ENCODE data around the gene MBNL1. TPM values are rescaled to one million over a fixed set of nuclear protein-coding genes. Genes with fewer than 3 reads are reported as not detected.

MBNL1 gene
- polyA plus RNA-seq, 1 donor (not counting 4 experiments of a cell fraction or from before 2014, with no cell fraction given), result 58.3 TPM

DNA sequence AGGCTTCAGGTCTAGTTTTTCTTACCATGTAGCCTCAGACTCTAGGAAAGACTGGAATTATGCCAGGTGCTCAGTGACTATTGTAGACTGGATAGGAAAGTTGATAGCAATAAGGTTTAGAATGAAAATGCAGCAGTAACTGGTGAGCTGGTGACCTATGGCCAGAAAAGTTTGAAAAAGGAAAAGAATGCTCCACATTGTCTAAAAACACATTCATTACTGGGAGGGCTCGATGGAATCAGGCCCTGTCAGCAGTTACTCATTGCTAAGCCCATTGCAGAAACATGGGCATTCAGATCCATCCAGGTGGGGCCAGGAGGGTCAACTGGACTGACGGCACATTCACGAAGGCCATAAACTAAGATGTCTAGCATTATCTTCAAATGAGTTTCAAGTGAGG is 8.7 kb upstream of the MBNL1 start:
- Histone ChIP-seq H3K4me2 (ENCODE audit: control insufficient read depth, extremely low read depth, insufficient read depth, low read depth, low read length) (no peak overlapping the region), H3K4me3 (ENCODE audit: control insufficient read depth in 2 of 3, extremely low read depth in 1 of 3, insufficient read depth in 2 of 3, low read depth in 1 of 3, low read length in 3 of 3) (no peak overlapping the region), H3K9me3 (ENCODE audit: control insufficient read depth, low read depth, low read length) (no peaks in the 10 kb centered on the region), H4K20me1 (ENCODE audit: control insufficient read depth, extremely low read depth, insufficient read depth, low read length) (no peaks in the 10 kb centered on the region), H3K36me3 (ENCODE audit: control insufficient read depth in 2 of 2, extremely low read depth in 1 of 2, insufficient read depth in 2 of 2, low read length in 2 of 2) (no peaks in the 10 kb centered on the region), H3K27me3 (ENCODE audit: control insufficient read depth, extremely low read depth, insufficient read depth, low read length) (no peaks in the 10 kb centered on the region), H3K27ac (ENCODE audit: control insufficient read depth, insufficient read depth, low read length) (no peak overlapping the region), H3K79me2 (ENCODE audit: control insufficient read depth, insufficient read depth, low read length) (no peaks in the 10 kb centered on the region), H3K9me1 (ENCODE audit: control insufficient read depth, extremely low read depth, insufficient read depth, low read length) (no peaks in the 10 kb centered on the region), H3K9ac (ENCODE audit: control insufficient read depth, extremely low read depth, insufficient read depth, low read length) (no peak overlapping the region), H2AFZ (ENCODE audit: control insufficient read depth, low read length) (no peak overlapping the region), H3K4me1 (ENCODE audit: control insufficient read depth, extremely low read depth, insufficient read depth, low read length) (peaks cover 14% of the 10 kb centered on the region)
- DNase-seq (ENCODE audit: low read depth, low spot score) (no peak), FAIRE-seq (no peak)
- dilution Hi-C loops (cut with MboI; ENCODE audit: extremely low pct_ligation_motif_present, low sequenced_read_pairs), result no loop called here
- no peak for TF ChIP-seq EZH2 (IDR thresholded peaks at IDR 0.05; ENCODE audit: low read length)
- TF ChIP-seq, protein P1, sequence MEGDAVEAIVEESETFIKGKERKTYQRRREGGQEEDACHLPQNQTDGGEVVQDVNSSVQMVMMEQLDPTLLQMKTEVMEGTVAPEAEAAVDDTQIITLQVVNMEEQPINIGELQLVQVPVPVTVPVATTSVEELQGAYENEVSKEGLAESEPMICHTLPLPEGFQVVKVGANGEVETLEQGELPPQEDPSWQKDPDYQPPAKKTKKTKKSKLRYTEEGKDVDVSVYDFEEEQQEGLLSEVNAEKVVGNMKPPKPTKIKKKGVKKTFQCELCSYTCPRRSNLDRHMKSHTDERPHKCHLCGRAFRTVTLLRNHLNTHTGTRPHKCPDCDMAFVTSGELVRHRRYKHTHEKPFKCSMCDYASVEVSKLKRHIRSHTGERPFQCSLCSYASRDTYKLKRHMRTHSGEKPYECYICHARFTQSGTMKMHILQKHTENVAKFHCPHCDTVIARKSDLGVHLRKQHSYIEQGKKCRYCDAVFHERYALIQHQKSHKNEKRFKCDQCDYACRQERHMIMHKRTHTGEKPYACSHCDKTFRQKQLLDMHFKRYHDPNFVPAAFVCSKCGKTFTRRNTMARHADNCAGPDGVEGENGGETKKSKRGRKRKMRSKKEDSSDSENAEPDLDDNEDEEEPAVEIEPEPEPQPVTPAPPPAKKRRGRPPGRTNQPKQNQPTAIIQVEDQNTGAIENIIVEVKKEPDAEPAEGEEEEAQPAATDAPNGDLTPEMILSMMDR (optimal IDR thresholded peaks at IDR 0.05 in 1 of 3, IDR thresholded peaks at IDR 0.05 in 1 of 3, conservative IDR thresholded peaks at IDR 0.05 in 1 of 3; ENCODE audit: extremely low read depth in 1 of 3, insufficient read depth in 2 of 3, low read length in 3 of 3), result no peak

DNA sequence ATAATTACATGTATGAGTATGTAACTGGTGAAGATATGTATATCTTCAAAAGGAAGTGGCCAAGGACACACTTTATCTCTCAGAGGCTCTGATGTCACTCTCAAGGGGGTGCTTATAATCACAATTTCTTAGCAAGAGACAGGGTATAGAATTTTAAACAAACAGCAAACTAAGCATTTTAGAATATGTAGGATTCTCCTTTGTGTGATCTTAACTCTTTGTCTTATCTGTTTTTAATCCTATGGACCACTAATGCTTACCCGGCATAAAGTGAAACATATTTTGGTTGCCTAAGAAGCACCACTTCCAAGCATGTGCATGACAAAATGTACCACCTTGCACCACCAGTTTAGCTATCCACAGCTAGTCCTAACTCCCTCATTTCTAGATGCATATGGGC is 8.2 kb upstream of the MBNL1 start:
- no peak for TF ChIP-seq EZH2 (IDR thresholded peaks at IDR 0.05; ENCODE audit: low read length)
- TF ChIP-seq, protein P1 (optimal IDR thresholded peaks at IDR 0.05 in 1 of 3, IDR thresholded peaks at IDR 0.05 in 1 of 3, conservative IDR thresholded peaks at IDR 0.05 in 1 of 3; ENCODE audit: extremely low read depth in 1 of 3, insufficient read depth in 2 of 3, low read length in 3 of 3), result no peak
- dilution Hi-C loops (cut with MboI; ENCODE audit: extremely low pct_ligation_motif_present, low sequenced_read_pairs), result no loop called here
- DNase-seq (ENCODE audit: low read depth, low spot score) (no peak), FAIRE-seq (no peak)
- H3K79me2 ChIP-seq (ENCODE audit: control insufficient read depth, insufficient read depth, low read length), result no peaks in the 10 kb centered on the region
- no peak overlapping the region for H3K27ac ChIP-seq (ENCODE audit: control insufficient read depth, insufficient read depth, low read length)
- no peaks in the 10 kb centered on the region for H3K27me3 ChIP-seq (ENCODE audit: control insufficient read depth, extremely low read depth, insufficient read depth, low read length)
- H3K4me3 ChIP-seq (ENCODE audit: control insufficient read depth in 2 of 3, extremely low read depth in 1 of 3, insufficient read depth in 2 of 3, low read depth in 1 of 3, low read length in 3 of 3), result no peak overlapping the region
- no peaks in the 10 kb centered on the region for H3K9me1 ChIP-seq (ENCODE audit: control insufficient read depth, extremely low read depth, insufficient read depth, low read length)
- no peaks in the 10 kb centered on the region for H4K20me1 ChIP-seq (ENCODE audit: control insufficient read depth, extremely low read depth, insufficient read depth, low read length)
- no peak overlapping the region for H3K9ac ChIP-seq (ENCODE audit: control insufficient read depth, extremely low read depth, insufficient read depth, low read length)
- no peak overlapping the region for H2AFZ ChIP-seq (ENCODE audit: control insufficient read depth, low read length)
- H3K36me3 ChIP-seq (ENCODE audit: control insufficient read depth in 2 of 2, extremely low read depth in 1 of 2, insufficient read depth in 2 of 2, low read length in 2 of 2), result no peaks in the 10 kb centered on the region
- no peaks in the 10 kb centered on the region for H3K9me3 ChIP-seq (ENCODE audit: control insufficient read depth, low read depth, low read length)
- peaks cover 14% of the 10 kb centered on the region for H3K4me1 ChIP-seq (ENCODE audit: control insufficient read depth, extremely low read depth, insufficient read depth, low read length)
- no peak overlapping the region for H3K4me2 ChIP-seq (ENCODE audit: control insufficient read depth, extremely low read depth, insufficient read depth, low read depth, low read length)
